GM21360 (cell line): ENCODE results near the gene FIG4.
"Not testable (repeated sequence)": the region's sequence is repeated elsewhere in the genome, so short reads cannot be mapped to it uniquely, and the experiment has no call there.

Source experiments
- ATAC-seq: cut with Tn5 transposase; IDR thresholded peaks from one replicate; pipeline ENCODE4 v1.9.1; 2021; ENCODE audit warnings: mild to moderate bottlenecking, moderate library complexity; ENCODE audit not compliant: unreplicated experiment

The FIG4 gene

GRCh38 chr6:109690737-109691621, at the start of gene FIG4, which contains the start of gene AK9:
Gene FIG4 (plus strand): TSS chr6:109691296. CDS start chr6:109691436, 140 bp downstream.
Gene AK9 (minus strand): TSS chr6:109691202. CDS start chr6:109675745, 15,457 bp downstream.
- peak; percentile 93 for ATAC-seq

GRCh38 chr6:109644131-109644530, 47.0 kb upstream of the FIG4 start:
- no peak for ATAC-seq

- no peak for ATAC-seq
These were observed 37.8 kb upstream of the FIG4 start for GRCh38 chr6:109653264-109653663.

DNA sequence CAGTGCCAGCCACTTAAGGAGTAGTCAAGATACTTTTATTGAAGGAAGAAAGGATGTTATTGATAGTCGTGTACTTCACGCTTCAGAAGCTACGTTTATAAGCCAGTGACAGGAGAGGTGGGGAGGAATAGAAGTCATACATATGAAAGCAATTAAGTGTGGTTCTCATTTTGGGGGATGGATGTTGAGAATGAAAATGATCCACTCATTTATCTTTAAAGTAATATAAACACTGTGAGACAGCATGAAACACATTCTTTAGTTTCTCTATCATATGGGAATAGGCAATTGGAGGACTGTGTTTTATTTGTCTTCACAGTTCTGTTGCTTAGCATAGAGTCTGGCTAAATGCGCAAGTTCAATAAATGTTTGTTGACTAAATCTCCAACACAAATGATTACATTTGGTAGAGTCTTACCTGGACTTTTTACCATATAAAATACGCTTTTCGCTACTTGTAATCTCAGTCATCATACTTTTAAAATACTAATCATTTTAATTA, 35.3 kb upstream of the FIG4 start:
- no peak for ATAC-seq

DNA sequence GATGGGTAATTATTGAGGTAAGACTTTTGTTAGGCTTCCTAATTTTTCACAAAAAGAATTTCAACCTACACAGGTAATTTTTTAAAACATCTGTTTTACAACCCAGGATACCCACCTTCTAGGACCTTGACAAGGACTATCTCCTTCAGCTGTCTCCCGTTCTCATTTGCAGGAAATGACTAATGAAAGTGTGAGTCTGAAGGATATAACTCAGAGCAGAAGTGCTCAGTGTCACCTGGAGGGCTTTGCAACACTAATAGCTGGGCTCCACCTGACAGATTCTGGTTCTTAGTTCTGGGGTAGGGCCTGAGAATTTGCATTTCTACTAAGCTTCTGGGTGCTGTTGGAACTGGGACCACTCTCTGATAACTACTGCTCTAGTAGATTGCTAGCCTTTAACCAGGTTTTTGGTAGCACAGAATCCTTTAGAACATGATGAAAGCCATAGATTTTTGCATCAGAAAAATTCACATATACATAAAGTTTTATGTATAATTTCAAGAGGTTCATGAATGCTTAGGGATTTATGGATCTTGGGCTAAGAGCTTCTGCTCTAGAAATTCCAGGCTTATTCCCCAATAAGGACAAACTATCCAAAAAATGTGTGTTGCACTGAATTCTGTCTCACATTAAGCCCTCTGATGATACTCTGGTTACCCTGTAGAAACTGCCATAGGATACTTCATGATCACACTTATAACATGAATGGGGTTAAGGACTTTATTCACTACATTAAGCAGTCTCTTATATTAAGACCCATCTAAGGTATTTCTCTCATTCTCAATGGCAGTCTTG, 30.4 kb upstream of the FIG4 start:
- no peak for ATAC-seq

DNA sequence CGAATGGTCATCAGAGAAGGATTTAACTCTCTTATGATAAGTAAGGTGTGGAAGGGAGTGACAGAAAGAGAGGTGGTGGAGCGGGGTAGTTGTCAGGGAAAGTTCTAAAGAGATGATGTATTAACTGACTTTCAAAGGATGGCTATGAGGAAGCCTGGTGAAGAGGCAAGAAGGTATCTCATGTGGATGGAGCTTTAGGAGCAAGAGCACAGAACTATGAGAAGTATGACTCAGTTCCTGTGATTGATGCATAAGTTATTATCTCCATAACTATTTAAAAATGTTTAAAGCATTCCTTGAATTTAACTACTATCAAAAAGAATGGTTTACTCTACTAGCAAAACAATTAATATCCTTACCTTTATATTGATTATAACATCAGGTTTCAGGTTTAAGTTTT, 28.9 kb upstream of the FIG4 start:
- no peak for ATAC-seq

- no peak for ATAC-seq
These were observed 21.3 kb upstream of the FIG4 start for GRCh38 chr6:109669811-109670210.

GRCh38 chr6:109671733-109672132, 19.4 kb upstream of the FIG4 start:
- ATAC-seq, result no peak

DNA sequence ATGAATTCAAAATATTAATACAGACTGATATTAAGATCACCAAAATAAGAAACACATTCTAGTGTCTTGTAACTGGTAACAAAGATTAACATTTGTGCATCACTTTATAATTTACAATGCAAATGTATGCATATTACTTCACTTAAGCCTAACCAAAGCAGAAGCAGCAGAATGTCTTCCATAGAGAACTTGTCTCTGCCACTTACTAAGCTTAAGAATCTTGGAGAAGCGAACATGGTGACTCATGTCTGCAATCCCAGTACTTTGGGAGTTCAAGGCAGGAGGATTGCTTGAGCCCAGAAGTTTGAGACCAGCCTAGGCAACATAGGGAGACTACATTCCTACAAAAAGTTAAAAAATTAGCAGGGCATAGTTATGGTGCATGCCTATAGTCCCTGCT, 18.9 kb upstream of the FIG4 start:
- no peak for ATAC-seq

GRCh38 chr6:109672839-109673238, 18.3 kb upstream of the FIG4 start:
- ATAC-seq, result no peak

- no peak for ATAC-seq
These were observed 14.4 kb upstream of the FIG4 start for GRCh38 chr6:109676724-109677123.

- ATAC-seq, result no peak
These were observed 12.9 kb upstream of the FIG4 start for GRCh38 chr6:109678240-109678639.

DNA sequence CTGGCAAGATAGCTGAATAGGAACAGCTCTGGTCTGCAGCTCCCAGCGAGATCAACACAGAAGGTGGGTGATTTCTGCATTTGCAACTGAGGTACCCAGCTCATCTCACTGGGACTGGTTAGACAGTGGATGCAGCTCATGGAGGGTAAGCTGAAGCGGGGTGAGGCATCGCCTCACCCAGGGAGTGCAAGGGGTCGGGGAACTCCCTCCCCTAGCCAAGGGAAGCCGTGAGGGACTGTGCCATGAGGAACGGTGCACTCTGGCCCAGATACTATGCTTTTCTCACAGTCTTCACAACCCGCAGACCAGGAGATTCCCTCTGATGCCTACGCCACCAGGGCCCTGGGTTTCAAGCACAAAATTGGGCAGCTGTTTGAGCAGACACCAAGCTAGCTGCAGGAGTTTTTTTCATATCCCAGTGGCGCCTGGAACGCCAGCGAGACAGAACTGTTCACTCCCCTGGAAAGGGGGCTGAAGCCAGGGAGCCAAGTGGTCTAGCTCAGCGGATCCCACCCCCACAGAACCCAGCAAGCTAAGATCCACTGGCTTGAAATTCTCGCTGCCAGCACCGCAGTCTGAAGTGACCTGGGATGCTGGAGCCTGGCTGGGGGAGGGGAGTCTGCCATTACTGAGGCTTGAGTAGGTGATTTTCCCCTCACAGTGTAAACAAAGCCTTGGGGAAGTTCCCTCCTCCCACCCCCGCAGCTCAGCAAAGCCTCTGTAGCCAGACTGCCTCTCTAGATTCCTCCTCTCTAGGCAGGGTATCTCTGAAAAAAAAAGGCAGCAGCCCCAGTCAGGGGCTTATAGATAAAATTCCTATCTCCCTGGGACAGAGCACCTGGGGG, 12.2 kb upstream of the FIG4 start:
- ATAC-seq, result not testable (repeated sequence)

- no peak for ATAC-seq
These were observed 4.4 kb upstream of the FIG4 start for GRCh38 chr6:109686566-109687265.

DNA sequence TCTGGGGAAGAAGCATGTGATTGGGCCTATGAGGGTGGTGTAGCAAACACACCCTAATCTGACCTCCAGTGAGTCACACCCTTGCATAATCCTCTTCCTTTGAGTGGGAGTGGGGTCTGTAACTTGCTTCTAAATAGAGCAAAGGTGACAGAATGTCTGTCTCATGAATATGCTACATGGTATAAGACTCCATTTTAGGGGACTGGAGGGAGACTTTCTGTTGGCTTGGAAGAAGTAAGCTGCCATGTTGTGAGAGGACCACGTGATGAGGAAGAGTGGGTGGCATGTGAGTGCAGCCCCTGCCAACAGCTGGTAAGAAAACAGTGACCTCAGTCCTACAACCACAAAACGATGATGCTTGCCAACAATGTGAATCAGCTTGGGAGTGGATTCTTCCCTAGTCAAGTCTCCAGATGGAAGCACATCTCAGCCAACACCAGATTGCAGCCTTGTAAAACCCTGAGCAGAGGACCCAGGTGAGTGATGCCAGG, 3.8 kb upstream of the FIG4 start:
- ATAC-seq, result no peak

DNA sequence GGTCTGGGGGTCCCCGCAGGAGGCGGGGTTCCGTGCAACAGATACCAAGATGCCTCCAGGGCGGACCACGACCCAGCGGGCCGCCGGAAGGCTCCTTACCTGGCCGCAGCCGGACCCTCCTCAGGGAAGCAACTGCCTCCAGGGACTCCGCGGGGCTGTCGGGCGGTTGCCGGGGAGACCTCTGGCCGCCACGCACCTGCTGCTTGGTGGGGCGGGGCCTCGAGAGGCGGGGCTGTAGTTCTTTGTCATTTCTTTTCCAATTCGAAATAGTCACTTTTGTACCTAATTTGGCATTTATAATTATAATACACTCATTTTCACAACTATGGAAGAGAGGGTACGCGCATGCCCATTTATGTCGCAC, 741 bp upstream of the FIG4 start:
- peak; percentile 42 for ATAC-seq

DNA sequence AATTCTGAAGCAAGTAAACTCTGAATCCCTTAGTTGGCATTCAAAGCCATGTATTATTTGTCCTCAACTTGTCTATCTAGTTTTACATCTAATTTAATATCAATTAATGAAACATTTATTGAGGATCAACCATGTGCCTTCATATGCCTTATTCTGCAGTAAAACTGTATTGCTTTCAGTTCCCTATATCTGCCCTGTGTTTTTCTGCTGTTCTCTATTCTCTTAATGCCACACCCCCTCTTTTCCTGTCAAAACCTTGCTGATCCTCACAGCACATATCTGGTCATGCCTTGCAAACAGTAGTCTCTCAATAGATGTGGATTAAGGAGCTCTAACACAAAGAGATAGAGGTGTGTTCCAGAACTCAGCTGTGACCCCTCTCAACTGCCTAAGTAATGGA, 2.0 kb downstream of the FIG4 start:
- peak; percentile 37 for ATAC-seq

- ATAC-seq, result no peak
These were observed 4.4 kb downstream of the FIG4 start for GRCh38 chr6:109695468-109695867.

- ATAC-seq, result no peak
These were observed 5.3 kb downstream of the FIG4 start for GRCh38 chr6:109696355-109696754.

DNA sequence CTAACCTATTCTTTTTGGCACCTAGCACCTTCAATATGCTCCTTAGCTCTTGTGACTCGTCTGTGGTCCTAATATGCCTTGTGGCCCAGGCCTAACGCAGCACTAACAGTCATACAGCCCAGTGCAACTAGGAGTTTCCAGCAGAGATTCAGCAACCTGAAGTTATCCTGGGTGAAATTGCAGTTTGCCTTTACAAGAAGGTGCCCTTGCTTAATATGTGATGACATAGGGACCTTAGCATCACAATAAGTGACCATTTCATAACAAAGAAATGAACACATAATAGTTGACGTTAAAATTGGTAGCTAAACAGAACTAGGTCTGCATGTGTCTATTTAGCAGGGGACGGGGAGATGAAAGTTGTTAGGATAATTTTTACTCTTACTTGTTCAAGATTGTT, 10.1 kb downstream of the FIG4 start:
- ATAC-seq, result no peak
